Natural killer cell (primary cell): ENCODE data around the gene TNS3. TPM values are rescaled to one million over a fixed set of nuclear protein-coding genes. Genes with fewer than 3 reads are reported as not detected.

Source experiments
- ATAC-seq, 3 donors: fragments of 150-1000 bp in 2 of 3; fragments of 200-7000 bp in 1 of 3; cut with Tn5 transposase; 1 replicate in 1 of 3; 2 replicates in 2 of 3; pipeline ENCODE4 v1.10.0; 2021; ENCODE audit warnings: mild to moderate bottlenecking in 2 of 3, moderate library complexity in 2 of 3
- DNase-seq, 2 donors: peaks; one replicate each; pipeline versions ENCODE4 v3.0.0 to v3.0.0-alpha.2; 2013 to 2021; ENCODE audit warnings: mixed read lengths in 1 of 2
- H3K27ac ChIP-seq: one replicate; pipeline ENCODE4 v1.5.1; 2013; ENCODE audit warnings: mild to moderate bottlenecking, low read length
- H3K27me3 ChIP-seq: one replicate; pipeline ENCODE4 v1.6.1; 2013; ENCODE audit warnings: low read length; ENCODE audit not compliant: control insufficient read depth, insufficient read depth
- H3K36me3 ChIP-seq: one replicate; pipeline ENCODE4 v1.6.1; 2013; ENCODE audit warnings: low read length; ENCODE audit not compliant: control insufficient read depth, insufficient read depth
- H3K4me1 ChIP-seq: one replicate; pipeline ENCODE4 v1.6.1; 2013; ENCODE audit warnings: low read length; ENCODE audit not compliant: control insufficient read depth, insufficient read depth
- H3K4me3 ChIP-seq: one replicate; pipeline ENCODE4 v1.5.1; 2013; ENCODE audit warnings: low read length
- H3K9me3 ChIP-seq: one replicate; pipeline ENCODE4 v1.6.1; 2013; ENCODE audit warnings: low read length; ENCODE audit not compliant: control insufficient read depth, insufficient read depth
- H3K27ac Mint-ChIP-seq, 2 donors: one replicate each; pipeline ENCODE4 v1.8.0; 2022; ENCODE audit warnings: mild to moderate bottlenecking in 2 of 2, mixed read lengths in 2 of 2, moderate library complexity in 1 of 2
- H3K27me3 Mint-ChIP-seq, 2 donors: one replicate each; pipeline ENCODE4 v1.8.0; 2022; ENCODE audit warnings: low read depth in 2 of 2, mixed read lengths in 2 of 2
- H3K36me3 Mint-ChIP-seq: one replicate; pipeline ENCODE4 v1.8.0; 2022; ENCODE audit warnings: mixed read lengths
- H3K4me1 Mint-ChIP-seq, 2 donors: one replicate each; pipeline ENCODE4 v1.8.0; 2022; ENCODE audit warnings: mixed read lengths in 2 of 2
- H3K4me3 Mint-ChIP-seq: one replicate; pipeline ENCODE4 v1.8.0; 2022; ENCODE audit warnings: mild to moderate bottlenecking, moderate library complexity, mixed read lengths
- H3K9me3 Mint-ChIP-seq, 2 donors: one replicate each; pipeline ENCODE4 v1.8.0; 2022; ENCODE audit warnings: mixed read lengths in 2 of 2
- CTCF ChIP-seq: fragments of 200-600 bp; IDR thresholded peaks from one replicate; pipeline ENCODE4 v1.8.0; 2022; ENCODE audit warnings: antibody characterized with exemption
- WGBS: methylation state at CpG from one replicate; pipeline ENCODE4 v1.1.7; 2013; ENCODE audit warnings: missing lambda C conversion rate; ENCODE audit not compliant: insufficient coverage; 5-methylcytosine and 5-hydroxymethylcytosine counted together
- intact Hi-C: fragments of 100-400 bp; cut with micrococcal nuclease; formaldehyde crosslinking; loops from one replicate; pipeline ENCODE4 v1.14.2; 2022
- total RNA-seq, 4 donors: library from RNA; stranded (reverse); fragments of 120-200 nt in 1 of 4; gene quantifications; one replicate each; pipeline versions ENCODE4 v1.2.3 to v1.2.4, GENCODE V29; 2013 to 2022

Gene TNS3
- total RNA-seq, 3 donors from 2014 or later (not counting 1 experiment from before 2014, with no cell fraction given), result 1.6 to 3.5 (median 2.9) TPM

- intact Hi-C loops, result no loop called here
- H3K9me3 Mint-ChIP-seq, result no peaks in the 10 kb centered on the region
- Histone ChIP-seq H3K4me3 (no peak overlapping the region), H3K27me3 (no peaks in the 10 kb centered on the region), H3K27ac (no peak overlapping the region), H3K9me3 (no peaks in the 10 kb centered on the region), H3K4me1 (no peaks in the 10 kb centered on the region), H3K36me3 (no peaks in the 10 kb centered on the region)
- 83% methylated on average over 16 of the region's 17 CpGs for WGBS
- H3K36me3 Mint-ChIP-seq, result no peaks in the 10 kb centered on the region
- TF ChIP-seq CTCF, result no peak
- ATAC-seq (no peak), DNase-seq (no peak)
- no peak overlapping the region for H3K4me3 Mint-ChIP-seq
- H3K27me3 Mint-ChIP-seq, result peaks cover 0 to 15% of the 10 kb centered on the region in 2 donors
- no peak overlapping the region for H3K27ac Mint-ChIP-seq
- H3K4me1 Mint-ChIP-seq, result no peaks in the 10 kb centered on the region
Observed at GRCh38 chr7:47537716-47538675, 43.9 kb downstream of the TNS3 start.

GRCh38 chr7:47536661-47537611 is 45.0 kb downstream of the TNS3 start:
- H3K36me3 ChIP-seq, result no peaks in the 10 kb centered on the region
- H3K27ac Mint-ChIP-seq, result no peak overlapping the region
- H3K9me3 Mint-ChIP-seq, result no peaks in the 10 kb centered on the region
- no peaks in the 10 kb centered on the region for H3K9me3 ChIP-seq
- no peaks in the 10 kb centered on the region for H3K36me3 Mint-ChIP-seq
- no peaks in the 10 kb centered on the region for H3K27me3 ChIP-seq
- TF ChIP-seq CTCF, result no peak
- peaks cover 0 to 15% of the 10 kb centered on the region in 2 donors for H3K27me3 Mint-ChIP-seq
- no peaks in the 10 kb centered on the region for H3K4me1 ChIP-seq
- H3K27ac ChIP-seq, result no peak overlapping the region
- H3K4me1 Mint-ChIP-seq, result no peaks in the 10 kb centered on the region
- ATAC-seq (no peak), DNase-seq (no peak)
- WGBS, result 33% methylated on average over 96 of the region's 96 CpGs
- H3K4me3 ChIP-seq, result no peak overlapping the region
- no peak overlapping the region for H3K4me3 Mint-ChIP-seq
- intact Hi-C loops, result no loop called here

- no peak for DNase-seq
Observed at GRCh38 chr7:47535704-47536628, 45.9 kb downstream of the TNS3 start.

More at GRCh38 chr7:47535704-47536628, 45.9 kb downstream of the TNS3 start:
- Histone ChIP-seq H3K27ac (no peak overlapping the region), H3K36me3 (no peaks in the 10 kb centered on the region), H3K9me3 (no peaks in the 10 kb centered on the region), H3K4me3 (no peak overlapping the region), H3K4me1 (no peaks in the 10 kb centered on the region), H3K27me3 (no peaks in the 10 kb centered on the region)
- H3K27me3 Mint-ChIP-seq, result peaks cover 0 to 14% of the 10 kb centered on the region in 2 donors
- 95% methylated on average over 23 of the region's 23 CpGs for WGBS
- intact Hi-C loops, result no loop called here
- ATAC-seq, result no peak
- no peaks in the 10 kb centered on the region for H3K36me3 Mint-ChIP-seq
- no peak overlapping the region for H3K27ac Mint-ChIP-seq
- TF ChIP-seq CTCF, result no peak
- H3K4me3 Mint-ChIP-seq, result no peak overlapping the region
- H3K9me3 Mint-ChIP-seq, result no peaks in the 10 kb centered on the region
- no peaks in the 10 kb centered on the region for H3K4me1 Mint-ChIP-seq
